NCI-H128 (cell line): Measurements from ENCODE around the gene CXADR.
"Not testable (repeated sequence)": the region's sequence is repeated elsewhere in the genome, so short reads cannot be mapped to it uniquely, and the experiment has no call there.

Experiments
- DNase-seq: peaks from one replicate; lab custom pipeline; 2025; ENCODE audit not compliant: unreplicated experiment; lab: John Stamatoyannopoulos, UW

CXADR gene

GRCh38 chr21:17512253-17513213 is at the start of gene CXADR:
Gene CXADR (plus strand): TSS chr21:17513043. CDS start chr21:17513130, 87 bp downstream.
- peak; percentile 88 for DNase-seq

- no peak for DNase-seq
These were observed 46.7 kb upstream of the CXADR start for GRCh38 chr21:17466166-17466565.

- no peak for DNase-seq
These were observed 45.5 kb upstream of the CXADR start for GRCh38 chr21:17467392-17467791.

GRCh38 chr21:17467829-17468228 is 45.0 kb upstream of the CXADR start:
- no peak for DNase-seq

- no peak for DNase-seq
These were observed 44.1 kb upstream of the CXADR start for GRCh38 chr21:17468698-17469097.

GRCh38 chr21:17469727-17470126 is 43.1 kb upstream of the CXADR start:
- DNase-seq = no peak

- DNase-seq = no peak
These were observed 40.7 kb upstream of the CXADR start for GRCh38 chr21:17472182-17472581.

GRCh38 chr21:17472592-17473271 is 40.1 kb upstream of the CXADR start:
- DNase-seq = no peak

GRCh38 chr21:17476006-17476405 is 36.8 kb upstream of the CXADR start:
- DNase-seq = no peak

- DNase-seq = not testable (repeated sequence)
These were observed 34.7 kb upstream of the CXADR start for GRCh38 chr21:17478156-17478555.

GRCh38 chr21:17479606-17480005 is 33.2 kb upstream of the CXADR start:
- no peak for DNase-seq

GRCh38 chr21:17482928-17483327 is 29.9 kb upstream of the CXADR start:
- DNase-seq = no peak

- no peak for DNase-seq
These were observed 24.2 kb upstream of the CXADR start for GRCh38 chr21:17488620-17489019.

- DNase-seq = not testable (repeated sequence)
These were observed 23.3 kb upstream of the CXADR start for GRCh38 chr21:17489565-17489964.

- no peak for DNase-seq
These were observed 21.0 kb upstream of the CXADR start for GRCh38 chr21:17491716-17492414.

GRCh38 chr21:17492415-17493168 is 20.3 kb upstream of the CXADR start:
- no peak for DNase-seq

GRCh38 chr21:17494051-17494450 is 18.8 kb upstream of the CXADR start:
- no peak for DNase-seq

GRCh38 chr21:17495680-17496079 is 17.2 kb upstream of the CXADR start:
- DNase-seq = no peak

GRCh38 chr21:17497316-17497715 is 15.5 kb upstream of the CXADR start:
- DNase-seq = no peak

- DNase-seq = no peak
These were observed 14.3 kb upstream of the CXADR start for GRCh38 chr21:17498586-17498985.
